Upper lobe of left lung (tissue), 6 donors: ENCODE measurements around the gene TAF4. TPM values are rescaled to one million over a fixed set of nuclear protein-coding genes. Genes with fewer than 3 reads are reported as not detected.

Source experiments
- ATAC-seq, 2 donors: fragments of 200-7000 bp; cut with Tn5 transposase; one replicate each; pipeline ENCODE4 v1.9.1; 2022; ENCODE audit warnings: mild to moderate bottlenecking in 2 of 2, moderate library complexity in 2 of 2; ENCODE audit not compliant: low FRiP score in 2 of 2
- DNase-seq, 2 donors: peaks; one replicate each; pipeline ENCODE4 v3.0.0-alpha.2; 2019 to 2020
- H3K27ac ChIP-seq, 4 donors: fragments of 200-600 bp; sonication (generic); one replicate each; pipeline ENCODE4 v1.5.1; 2016 to 2019
- H3K27me3 ChIP-seq, 4 donors: fragments of 200-600 bp; sonication (generic); one replicate each; pipeline ENCODE4 v1.5.1; 2017 to 2019
- H3K36me3 ChIP-seq, 4 donors: fragments of 200-600 bp; sonication (generic); one replicate each; pipeline ENCODE4 v1.5.1; 2016 to 2019
- H3K4me1 ChIP-seq, 4 donors: fragments of 200-600 bp; sonication (generic); one replicate each; pipeline ENCODE4 v1.5.1; 2018 to 2019
- H3K4me3 ChIP-seq, 4 donors: fragments of 200-600 bp; sonication (generic); one replicate each; pipeline ENCODE4 v1.5.1; 2017 to 2019; ENCODE audit warnings: mild to moderate bottlenecking in 2 of 4, moderate library complexity in 1 of 4
- H3K9me3 ChIP-seq, 4 donors: fragments of 200-600 bp; sonication (generic); one replicate each; pipeline ENCODE4 v1.5.1; 2018 to 2019
- CTCF ChIP-seq, 6 experiments: fragments of 450-650 bp in 4 of 6; fragments of 200-600 bp in 2 of 6; sonication (generic) in 2 of 6; IDR thresholded peaks; one replicate each; pipeline ENCODE4 v1.5.1; 2016 to 2019; ENCODE audit warnings: antibody characterized with exemption in 6 of 6
- EP300 ChIP-seq, 4 donors: sonication (generic); formaldehyde crosslinking; IDR thresholded peaks; one replicate each; pipeline ENCODE4 v1.5.1; 2017; ENCODE audit warnings: antibody characterized with exemption in 4 of 4, control low read depth in 2 of 4
- POLR2A ChIP-seq, 4 donors: fragments of 450-650 bp; IDR thresholded peaks; one replicate each; pipeline ENCODE4 v1.5.1; 2016 to 2017; ENCODE audit warnings: antibody characterized with exemption in 4 of 4, mild to moderate bottlenecking in 2 of 4
- POLR2AphosphoS5 ChIP-seq, 2 donors: sonication (generic); formaldehyde crosslinking; IDR thresholded peaks; one replicate each; pipeline ENCODE4 v1.5.1; 2017; ENCODE audit warnings: antibody characterized with exemption in 2 of 2
- WGBS, 2 donors: methylation state at CpG; one replicate each; pipeline ENCODE4 v1.1.5; 2017 to 2018; 5-methylcytosine and 5-hydroxymethylcytosine counted together
- total RNA-seq, 6 donors: library from RNA; depleted of rRNA in 4 of 6; stranded (reverse); fragments of >200 nt in 4 of 6; gene quantifications; one replicate each; pipeline versions ENCODE4 v1.1.0 to v1.2.1, GENCODE V29; 2016 to 2021
- donor health status: DM: no; HTN: no; CAD: no; lungs with moderate emphysema.
- donor health status: DM: no; HTN: yes; CAD: no; lungs with severe emphysema.

Gene TAF4
- total RNA-seq, 6 donors from 2014 or later: 13.0 to 44.0 (median 20.7) TPM

- Histone ChIP-seq H3K27ac (no peak overlapping the region), H3K4me1 (peaks cover 13 to 21% (median 18%) of the 10 kb centered on the region in 4 donors), H3K27me3 (no peaks in the 10 kb centered on the region), H3K36me3 (no peaks in the 10 kb centered on the region), H3K9me3 (peaks cover 0 to 9% (median 7%) of the 10 kb centered on the region in 4 donors), H3K4me3 (no peak overlapping the region)
- ATAC-seq: no peak
- DNase-seq: no peak
- TF ChIP-seq POLR2A (IDR thresholded peaks at IDR 0.05): no peak
- TF ChIP-seq CTCF (IDR thresholded peaks at IDR 0.05): no peak
- no peak for TF ChIP-seq EP300 (IDR thresholded peaks at IDR 0.05)
- TF ChIP-seq POLR2AphosphoS5 (IDR thresholded peaks at IDR 0.05): no peak
- 40 to 82% methylated on average over 1 to 7 of the region's 7 CpGs for WGBS, 2 donors
Measured at GRCh38 chr20:62068997-62069396, 3.3 kb upstream of the TAF4 start.

- Histone ChIP-seq H3K27me3 (no peaks in the 10 kb centered on the region), H3K4me3 (no peak overlapping the region), H3K36me3 (peaks cover 0 to 3% (median 0%) of the 10 kb centered on the region in 4 donors), H3K27ac (no peak overlapping the region), H3K4me1 (peaks cover 26 to 34% (median 31%) of the 10 kb centered on the region in 4 donors), H3K9me3 (no peaks in the 10 kb centered on the region)
- DNase-seq (no peak), ATAC-seq (no peak)
- TF ChIP-seq POLR2A (IDR thresholded peaks at IDR 0.05) (no peak), POLR2AphosphoS5 (IDR thresholded peaks at IDR 0.05) (no peak), EP300 (IDR thresholded peaks at IDR 0.05) (no peak), CTCF (IDR thresholded peaks at IDR 0.05) (no peak)
- WGBS, 2 donors: 72 to 76% methylated on average over 16 to 17 of the region's 18 CpGs
Measured at GRCh38 chr20:62067547-62068260, 2.0 kb upstream of the TAF4 start.

GRCh38 chr20:62066983-62067433, 1.3 kb upstream of the TAF4 start:
- Histone ChIP-seq H3K9me3 (no peaks in the 10 kb centered on the region), H3K27ac (peak overlapping the region in 3 of 4 donors; percentile 84 to 93 (median 92)), H3K36me3 (peaks cover 0 to 4% (median 0%) of the 10 kb centered on the region in 4 donors), H3K27me3 (no peaks in the 10 kb centered on the region), H3K4me3 (peak overlapping the region in 3 of 4 donors; percentile 65 to 80 (median 67)), H3K4me1 (peaks cover 29 to 36% (median 35%) of the 10 kb centered on the region in 4 donors)
- TF ChIP-seq POLR2AphosphoS5 (IDR thresholded peaks at IDR 0.05) (peak in 1 of 2 donors; percentile 11), EP300 (IDR thresholded peaks at IDR 0.05) (no peak)
- ATAC-seq (peak in 1 of 2 donors; percentile 30), DNase-seq (peak in 1 of 2 donors; percentile 50)
- WGBS, 2 donors: 17 to 24% methylated on average over 14 to 15 of the region's 15 CpGs

GRCh38 chr20:62066339-62066982, 780 bp upstream of the TAF4 start:
- Histone ChIP-seq H3K36me3 (peaks cover 0 to 4% (median 0%) of the 10 kb centered on the region in 4 donors), H3K27me3 (no peaks in the 10 kb centered on the region), H3K27ac (peak overlapping the region; percentile 84 to 93 (median 90)), H3K4me3 (peak overlapping the region; percentile 26 to 80 (median 66)), H3K9me3 (no peaks in the 10 kb centered on the region), H3K4me1 (peaks cover 29 to 39% (median 35%) of the 10 kb centered on the region in 4 donors)
- DNase-seq (peak in 1 of 2 donors; percentile 54), ATAC-seq (peak; percentile 19 to 54)
- TF ChIP-seq CTCF (IDR thresholded peaks at IDR 0.05) (peak in 1 of 6 experiments; percentile 12), POLR2A (IDR thresholded peaks at IDR 0.05) (peak in 1 of 4 donors; percentile 32), POLR2AphosphoS5 (IDR thresholded peaks at IDR 0.05) (peak in 1 of 2 donors; percentile 6), EP300 (IDR thresholded peaks at IDR 0.05) (no peak)
- 0 to 1% methylated on average over 24 to 27 of the region's 47 CpGs for WGBS, 2 donors
